ENCODE results near the gene LAMB2. TPM values are rescaled to one million over a fixed set of nuclear protein-coding genes. Genes with fewer than 3 reads are reported as not detected.

LAMB2 gene
- total and polyA plus RNA-seq, 2 of the 8 experiments (the other 6 are each of a cell fraction or from before 2014, with no cell fraction given), result 112 to 153 TPM

GRCh38 chr3:49100046-49100615 lies 32.7 kb downstream of the LAMB2 start:
- no peak for DNase-seq (ENCODE audit: low read depth in 1 of 2, low spot score in 2 of 2)
- no peak for TF ChIP-seq HDAC2 (IDR thresholded peaks at IDR 0.05; ENCODE audit: borderline replicate concordance in 1 of 2, low read depth in 2 of 2, low read length in 2 of 2)
- no peak for TF ChIP-seq TCF12 (IDR thresholded peaks at IDR 0.05; ENCODE audit: low read depth, low read length)
- TF ChIP-seq MAFK (IDR thresholded peaks at IDR 0.05; ENCODE audit: low read depth, low read length), result no peak
- TF ChIP-seq CBX8 (IDR thresholded peaks at IDR 0.05; ENCODE audit: borderline replicate concordance, low read depth, low read length), result no peak
- no peak for TF ChIP-seq ASH2L (IDR thresholded peaks at IDR 0.05; ENCODE audit: low read length)
- no peak for TF ChIP-seq EP300 (IDR thresholded peaks at IDR 0.05; ENCODE audit: borderline replicate concordance in 1 of 2, low read depth in 2 of 2, low read length in 2 of 2)
- TF ChIP-seq CBX5 (IDR thresholded peaks at IDR 0.05; ENCODE audit: low read depth, low read length), result no peak
- no peak for TF ChIP-seq POLR2AphosphoS5 (IDR thresholded peaks at IDR 0.05; ENCODE audit: low read depth, low read length)
- no peak for TF ChIP-seq PHF8 (conservative IDR thresholded peaks at IDR 0.05; ENCODE audit: low read depth, low read length)
- TF ChIP-seq ZNF274 (IDR thresholded peaks at IDR 0.05; ENCODE audit: borderline replicate concordance, extremely low read depth, low read length), result no peak
- TF ChIP-seq TEAD4 (IDR thresholded peaks at IDR 0.05; ENCODE audit: low read depth, low read length), result no peak
- TF ChIP-seq EZH2 (IDR thresholded peaks at IDR 0.05; ENCODE audit: low read depth, low read length, severe bottlenecking), result no peak
- no peak for TF ChIP-seq SUZ12 (IDR thresholded peaks at IDR 0.05; ENCODE audit: low read length)

More at GRCh38 chr3:49100046-49100615, 32.7 kb downstream of the LAMB2 start:
- no peak overlapping the region for H3K4me2 ChIP-seq (ENCODE audit: insufficient read depth in 1 of 2, low read depth in 2 of 2, low read length in 2 of 2)
- 89% methylated on average over 11 of the region's 11 CpGs; no CpG with 5 or more reads in 1 of the 2 experiments for WGBS, 2 experiments (ENCODE audit: extremely low coverage in 1 of 2, insufficient coverage in 1 of 2, insufficient read length in 1 of 2, insufficient replicate concordance in 2 of 2, low coverage in 1 of 2, low lambda C conversion rate in 2 of 2, missing lambda C conversion rate in 1 of 2)
- no peak overlapping the region for H2BK5ac ChIP-seq (ENCODE audit: low read depth, low read length)
- no peak overlapping the region for H3K4me3 ChIP-seq (ENCODE audit: extremely low read depth in 1 of 4, insufficient read depth in 2 of 4, low read depth in 3 of 4, low read length in 4 of 4)
- H2BK120ac ChIP-seq (replicated peaks; ENCODE audit: low read depth, low read length), result no peak overlapping the region
- H3K27ac ChIP-seq (ENCODE audit: low read depth, low read length), result no peak overlapping the region
- H4K91ac ChIP-seq (replicated peaks; ENCODE audit: insufficient read length, low read length), result no peak overlapping the region
- no peaks in the 10 kb centered on the region for H3K27me3 ChIP-seq (replicated peaks in 1 of 4; ENCODE audit: control insufficient read depth in 3 of 4, extremely low read depth in 1 of 4, insufficient read depth in 3 of 4, low read length in 3 of 4)
- no peak overlapping the region for H3K23ac ChIP-seq (ENCODE audit: insufficient read length)
- no peak overlapping the region for H3K56ac ChIP-seq (replicated peaks; ENCODE audit: insufficient read length, low read depth, low read length)
- peaks cover 4 to 9% of the 10 kb centered on the region in 2 experiments for H4K20me1 ChIP-seq (replicated peaks in 1 of 2; ENCODE audit: control insufficient read depth in 1 of 2, insufficient read depth in 2 of 2, low read length in 2 of 2)
- no peaks in the 10 kb centered on the region; the same call in 1 of the 2 replicates for H3K79me1 ChIP-seq (ENCODE audit: low read depth, low read length)
- no peak for FAIRE-seq
- H2BK15ac ChIP-seq (ENCODE audit: low read length), result no peak overlapping the region
- peaks cover 8% of the 10 kb centered on the region for H3K23me2 ChIP-seq (ENCODE audit: low read depth, low read length)
- no peak overlapping the region for H2AK5ac ChIP-seq (ENCODE audit: low read depth, low read length)
- H2BK20ac ChIP-seq (ENCODE audit: low read length), result no peak overlapping the region
- no peak overlapping the region for H3K4ac ChIP-seq (replicated peaks; ENCODE audit: insufficient read length, low read depth, low read length)
- H3K79me2 ChIP-seq (ENCODE audit: control insufficient read depth in 1 of 2, insufficient read depth in 2 of 2, low read length in 2 of 2), result peaks cover 0 to 14% of the 10 kb centered on the region in 2 experiments; a peak in 2 of 4 replicates
- H3K14ac ChIP-seq (ENCODE audit: insufficient read length), result no peak overlapping the region
- no peaks in the 10 kb centered on the region for H3K9me3 ChIP-seq (ENCODE audit: insufficient read depth in 2 of 2, low read depth in 1 of 2, low read length in 1 of 2)
- H3K18ac ChIP-seq (ENCODE audit: extremely low read depth, low read length), result no peak overlapping the region
- H2AFZ ChIP-seq (ENCODE audit: low read length), result no peak overlapping the region
- H3K36me3 ChIP-seq (ENCODE audit: control insufficient read depth in 2 of 4, insufficient read depth in 4 of 4, low read length in 3 of 4), result peaks cover 36 to 65% (median 53%) of the 10 kb centered on the region in 4 experiments
- H4K8ac ChIP-seq (ENCODE audit: extremely low read depth, insufficient read depth, low read length), result no peak overlapping the region
- H3K4me1 ChIP-seq (replicated peaks in 1 of 4; ENCODE audit: control insufficient read depth in 3 of 4, insufficient read depth in 4 of 4, low read length in 3 of 4), result peaks cover 0 to 4% (median 3%) of the 10 kb centered on the region in 4 experiments; a peak in 5 of 7 replicates
- no peak overlapping the region for H3K9ac ChIP-seq (replicated peaks in 1 of 4; ENCODE audit: extremely low read depth in 1 of 4, low read depth in 3 of 4, low read length in 3 of 4)
- no peak overlapping the region for H2BK12ac ChIP-seq (ENCODE audit: low read depth, low read length)
- H4K5ac ChIP-seq (ENCODE audit: insufficient read length, low read depth, low read length), result no peak overlapping the region
- ChIA-PET CTCF (ENCODE audit: partially characterized antibody) (interaction anchor here (0.6 to 1.4 kb wide), 3 partner anchors 16 to 1110 kb away, joined by 3 to 4 read pairs (median 3); no protein-coding TSS in a partner anchor), POLR2A (ENCODE audit: partially characterized antibody) (interaction anchor here (1.2 to 27.9 kb wide), 6 partner anchors 1 to 82 kb away, joined by 3 to 508 read pairs (median 74); partner anchors contain the start of genes DALRD3, IMPDH2, NDUFAF3 and QARS1)
